ENCODE measurements around the gene TMEM132C. TPM values are rescaled to one million over a fixed set of nuclear protein-coding genes. Genes with fewer than 3 reads are reported as not detected.

Gene TMEM132C
- total and polyA plus RNA-seq, 2 experiments from 2014 or later, result not detected

DNA sequence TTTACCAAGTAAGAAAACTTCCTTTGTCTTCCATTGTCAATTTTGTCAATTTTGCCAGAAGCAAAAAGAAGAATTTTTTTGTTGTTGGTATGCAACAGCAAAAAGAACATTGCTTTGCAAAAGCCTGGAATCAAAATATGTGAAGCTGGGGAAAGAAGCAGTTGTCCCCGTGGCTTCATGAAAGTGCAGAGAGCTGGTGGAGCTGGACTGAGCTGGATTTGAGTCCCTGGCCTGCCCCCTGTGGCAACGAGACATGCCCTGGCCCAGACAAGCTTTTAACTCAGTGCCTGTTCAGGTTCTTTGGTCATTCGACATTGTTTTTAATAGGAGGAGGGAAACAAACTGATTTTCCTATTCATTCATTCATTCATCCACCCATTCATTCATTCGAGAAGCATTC lies 486.5 kb downstream of the TMEM132C start:
- no peak for ATAC-seq
- TF ChIP-seq CREB1 (CRISPR knock-in tag; IDR thresholded peaks at IDR 0.05; ENCODE audit: low read depth) (no peak), STAT1 (IDR thresholded peaks at IDR 0.05; ENCODE audit: unreplicated experiment) (no peak), POLR2AphosphoS5 (IDR thresholded peaks at IDR 0.05; ENCODE audit: low read depth) (no peak)
- TF ChIP-seq, protein P1, sequence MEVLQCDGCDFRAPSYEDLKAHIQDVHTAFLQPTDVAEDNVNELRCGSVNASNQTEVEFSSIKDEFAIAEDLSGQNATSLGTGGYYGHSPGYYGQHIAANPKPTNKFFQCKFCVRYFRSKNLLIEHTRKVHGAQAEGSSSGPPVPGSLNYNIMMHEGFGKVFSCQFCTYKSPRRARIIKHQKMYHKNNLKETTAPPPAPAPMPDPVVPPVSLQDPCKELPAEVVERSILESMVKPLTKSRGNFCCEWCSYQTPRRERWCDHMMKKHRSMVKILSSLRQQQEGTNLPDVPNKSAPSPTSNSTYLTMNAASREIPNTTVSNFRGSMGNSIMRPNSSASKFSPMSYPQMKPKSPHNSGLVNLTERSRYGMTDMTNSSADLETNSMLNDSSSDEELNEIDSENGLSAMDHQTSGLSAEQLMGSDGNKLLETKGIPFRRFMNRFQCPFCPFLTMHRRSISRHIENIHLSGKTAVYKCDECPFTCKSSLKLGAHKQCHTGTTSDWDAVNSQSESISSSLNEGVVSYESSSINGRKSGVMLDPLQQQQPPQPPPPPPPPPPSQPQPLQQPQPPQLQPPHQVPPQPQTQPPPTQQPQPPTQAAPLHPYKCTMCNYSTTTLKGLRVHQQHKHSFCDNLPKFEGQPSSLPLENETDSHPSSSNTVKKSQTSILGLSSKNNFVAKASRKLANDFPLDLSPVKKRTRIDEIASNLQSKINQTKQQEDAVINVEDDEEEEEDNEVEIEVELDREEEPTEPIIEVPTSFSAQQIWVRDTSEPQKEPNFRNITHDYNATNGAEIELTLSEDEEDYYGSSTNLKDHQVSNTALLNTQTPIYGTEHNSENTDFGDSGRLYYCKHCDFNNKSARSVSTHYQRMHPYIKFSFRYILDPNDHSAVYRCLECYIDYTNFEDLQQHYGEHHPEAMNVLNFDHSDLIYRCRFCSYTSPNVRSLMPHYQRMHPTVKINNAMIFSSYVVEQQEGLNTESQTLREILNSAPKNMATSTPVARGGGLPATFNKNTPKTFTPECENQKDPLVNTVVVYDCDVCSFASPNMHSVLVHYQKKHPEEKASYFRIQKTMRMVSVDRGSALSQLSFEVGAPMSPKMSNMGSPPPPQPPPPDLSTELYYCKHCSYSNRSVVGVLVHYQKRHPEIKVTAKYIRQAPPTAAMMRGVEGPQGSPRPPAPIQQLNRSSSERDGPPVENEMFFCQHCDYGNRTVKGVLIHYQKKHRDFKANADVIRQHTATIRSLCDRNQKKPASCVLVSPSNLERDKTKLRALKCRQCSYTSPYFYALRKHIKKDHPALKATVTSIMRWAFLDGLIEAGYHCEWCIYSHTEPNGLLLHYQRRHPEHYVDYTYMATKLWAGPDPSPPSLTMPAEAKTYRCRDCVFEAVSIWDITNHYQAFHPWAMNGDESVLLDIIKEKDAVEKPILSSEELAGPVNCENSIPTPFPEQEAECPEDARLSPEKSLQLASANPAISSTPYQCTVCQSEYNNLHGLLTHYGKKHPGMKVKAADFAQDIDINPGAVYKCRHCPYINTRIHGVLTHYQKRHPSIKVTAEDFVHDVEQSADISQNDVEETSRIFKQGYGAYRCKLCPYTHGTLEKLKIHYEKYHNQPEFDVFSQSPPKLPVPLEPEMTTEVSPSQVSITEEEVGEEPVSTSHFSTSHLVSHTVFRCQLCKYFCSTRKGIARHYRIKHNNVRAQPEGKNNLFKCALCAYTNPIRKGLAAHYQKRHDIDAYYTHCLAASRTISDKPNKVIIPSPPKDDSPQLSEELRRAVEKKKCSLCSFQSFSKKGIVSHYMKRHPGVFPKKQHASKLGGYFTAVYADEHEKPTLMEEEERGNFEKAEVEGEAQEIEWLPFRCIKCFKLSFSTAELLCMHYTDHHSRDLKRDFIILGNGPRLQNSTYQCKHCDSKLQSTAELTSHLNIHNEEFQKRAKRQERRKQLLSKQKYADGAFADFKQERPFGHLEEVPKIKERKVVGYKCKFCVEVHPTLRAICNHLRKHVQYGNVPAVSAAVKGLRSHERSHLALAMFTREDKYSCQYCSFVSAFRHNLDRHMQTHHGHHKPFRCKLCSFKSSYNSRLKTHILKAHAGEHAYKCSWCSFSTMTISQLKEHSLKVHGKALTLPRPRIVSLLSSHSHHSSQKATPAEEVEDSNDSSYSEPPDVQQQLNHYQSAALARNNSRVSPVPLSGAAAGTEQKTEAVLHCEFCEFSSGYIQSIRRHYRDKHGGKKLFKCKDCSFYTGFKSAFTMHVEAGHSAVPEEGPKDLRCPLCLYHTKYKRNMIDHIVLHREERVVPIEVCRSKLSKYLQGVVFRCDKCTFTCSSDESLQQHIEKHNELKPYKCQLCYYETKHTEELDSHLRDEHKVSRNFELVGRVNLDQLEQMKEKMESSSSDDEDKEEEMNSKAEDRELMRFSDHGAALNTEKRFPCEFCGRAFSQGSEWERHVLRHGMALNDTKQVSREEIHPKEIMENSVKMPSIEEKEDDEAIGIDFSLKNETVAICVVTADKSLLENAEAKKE (CRISPR knock-in tag; IDR thresholded peaks at IDR 0.05), result no peak
- Histone ChIP-seq H3K79me2 (replicated peaks; ENCODE audit: insufficient read depth) (no peaks in the 10 kb centered on the region), H3K4me2 (no peak overlapping the region), H3K4me3 (no peak overlapping the region), H3K9me2 (ENCODE audit: insufficient read depth) (no peaks in the 10 kb centered on the region), H4K20me1 (replicated peaks; ENCODE audit: insufficient read depth) (no peaks in the 10 kb centered on the region), H2AFZ (no peak overlapping the region), H3F3A (replicated peaks; ENCODE audit: low read depth) (no peaks in the 10 kb centered on the region), H3K27ac (ENCODE audit: low read depth) (no peak overlapping the region), H3K36me3 (ENCODE audit: insufficient read depth) (no peaks in the 10 kb centered on the region), H3K27me3 (ENCODE audit: insufficient read depth) (no peaks in the 10 kb centered on the region), H3K4me1 (ENCODE audit: insufficient read depth) (no peaks in the 10 kb centered on the region)
- Mint-ChIP-seq H3K4me1 (no peaks in the 10 kb centered on the region), H3K36me3 (ENCODE audit: low read depth) (peaks cover 31% of the 10 kb centered on the region; the same call in 2 of the 3 replicates), H3K27ac (no peak overlapping the region), H3K4me3 (no peak overlapping the region), H3K27me3 (ENCODE audit: insufficient read depth, low read depth, poor library complexity) (no peaks in the 10 kb centered on the region), H3K9me3 (peaks cover 94% of the 10 kb centered on the region)
- no peak for DNase-seq (ENCODE audit: low spot score)

DNA sequence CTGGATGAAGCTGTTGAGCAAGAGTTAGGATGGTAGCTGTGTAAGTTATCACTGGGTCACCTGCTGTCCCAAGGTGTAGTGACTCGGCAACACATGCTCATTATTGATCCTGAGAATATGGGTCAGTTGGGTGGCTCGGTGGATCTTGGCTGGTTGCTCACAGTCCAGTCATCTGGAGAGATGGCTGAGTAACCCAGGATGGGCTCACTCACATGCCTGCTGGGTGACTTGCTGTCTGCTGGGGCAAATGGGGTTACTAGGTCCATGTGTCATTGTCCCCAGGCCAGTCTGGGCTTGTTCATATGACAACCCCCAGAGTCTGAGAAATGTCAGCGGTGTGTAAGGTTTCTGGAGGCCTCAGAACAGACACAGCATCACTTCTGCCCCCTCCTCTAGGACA lies 487.3 kb downstream of the TMEM132C start:
- H3K9me2 ChIP-seq (ENCODE audit: insufficient read depth), result no peaks in the 10 kb centered on the region
- Mint-ChIP-seq H3K27ac (no peak overlapping the region), H3K4me1 (no peaks in the 10 kb centered on the region), H3K9me3 (peaks cover 91% of the 10 kb centered on the region), H3K27me3 (ENCODE audit: insufficient read depth, low read depth, poor library complexity) (no peaks in the 10 kb centered on the region), H3K36me3 (ENCODE audit: low read depth) (peaks cover 30% of the 10 kb centered on the region), H3K4me3 (no peak overlapping the region)
- H3K79me2 ChIP-seq (replicated peaks; ENCODE audit: insufficient read depth), result no peaks in the 10 kb centered on the region
- DNase-seq (ENCODE audit: low spot score) (no peak), ATAC-seq (no peak)
- H3K27me3 ChIP-seq (ENCODE audit: insufficient read depth), result no peaks in the 10 kb centered on the region
- no peak overlapping the region for H3K4me2 ChIP-seq
- no peaks in the 10 kb centered on the region for H3K36me3 ChIP-seq (ENCODE audit: insufficient read depth)
- H3K4me1 ChIP-seq (ENCODE audit: insufficient read depth), result no peaks in the 10 kb centered on the region
- no peak overlapping the region for H3K4me3 ChIP-seq
- H3F3A ChIP-seq (replicated peaks; ENCODE audit: low read depth), result no peaks in the 10 kb centered on the region
- no peaks in the 10 kb centered on the region for H4K20me1 ChIP-seq (replicated peaks; ENCODE audit: insufficient read depth)
- H2AFZ ChIP-seq, result no peak overlapping the region
- no peak overlapping the region for H3K27ac ChIP-seq (ENCODE audit: low read depth)
- TF ChIP-seq ZNF114 (CRISPR knock-in tag; IDR thresholded peaks at IDR 0.05) (no peak), ZNF331 (CRISPR knock-in tag; IDR thresholded peaks at IDR 0.05; ENCODE audit: low read depth) (no peak), POLR2AphosphoS5 (IDR thresholded peaks at IDR 0.05; ENCODE audit: low read depth) (no peak), EZH2phosphoT487 (IDR thresholded peaks at IDR 0.05; ENCODE audit: unreplicated experiment) (no peak), CREB1 (CRISPR knock-in tag; IDR thresholded peaks at IDR 0.05; ENCODE audit: low read depth) (no peak), EZH2 (IDR thresholded peaks at IDR 0.05; ENCODE audit: low read depth, unreplicated experiment) (no peak), STAT1 (IDR thresholded peaks at IDR 0.05; ENCODE audit: unreplicated experiment) (no peak), JUNB (IDR thresholded peaks at IDR 0.05; ENCODE audit: unreplicated experiment) (no peak)
- TF ChIP-seq, protein P2, sequence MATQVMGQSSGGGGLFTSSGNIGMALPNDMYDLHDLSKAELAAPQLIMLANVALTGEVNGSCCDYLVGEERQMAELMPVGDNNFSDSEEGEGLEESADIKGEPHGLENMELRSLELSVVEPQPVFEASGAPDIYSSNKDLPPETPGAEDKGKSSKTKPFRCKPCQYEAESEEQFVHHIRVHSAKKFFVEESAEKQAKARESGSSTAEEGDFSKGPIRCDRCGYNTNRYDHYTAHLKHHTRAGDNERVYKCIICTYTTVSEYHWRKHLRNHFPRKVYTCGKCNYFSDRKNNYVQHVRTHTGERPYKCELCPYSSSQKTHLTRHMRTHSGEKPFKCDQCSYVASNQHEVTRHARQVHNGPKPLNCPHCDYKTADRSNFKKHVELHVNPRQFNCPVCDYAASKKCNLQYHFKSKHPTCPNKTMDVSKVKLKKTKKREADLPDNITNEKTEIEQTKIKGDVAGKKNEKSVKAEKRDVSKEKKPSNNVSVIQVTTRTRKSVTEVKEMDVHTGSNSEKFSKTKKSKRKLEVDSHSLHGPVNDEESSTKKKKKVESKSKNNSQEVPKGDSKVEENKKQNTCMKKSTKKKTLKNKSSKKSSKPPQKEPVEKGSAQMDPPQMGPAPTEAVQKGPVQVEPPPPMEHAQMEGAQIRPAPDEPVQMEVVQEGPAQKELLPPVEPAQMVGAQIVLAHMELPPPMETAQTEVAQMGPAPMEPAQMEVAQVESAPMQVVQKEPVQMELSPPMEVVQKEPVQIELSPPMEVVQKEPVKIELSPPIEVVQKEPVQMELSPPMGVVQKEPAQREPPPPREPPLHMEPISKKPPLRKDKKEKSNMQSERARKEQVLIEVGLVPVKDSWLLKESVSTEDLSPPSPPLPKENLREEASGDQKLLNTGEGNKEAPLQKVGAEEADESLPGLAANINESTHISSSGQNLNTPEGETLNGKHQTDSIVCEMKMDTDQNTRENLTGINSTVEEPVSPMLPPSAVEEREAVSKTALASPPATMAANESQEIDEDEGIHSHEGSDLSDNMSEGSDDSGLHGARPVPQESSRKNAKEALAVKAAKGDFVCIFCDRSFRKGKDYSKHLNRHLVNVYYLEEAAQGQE (IDR thresholded peaks at IDR 0.05; ENCODE audit: unreplicated experiment), result no peak

Data from GM23338 (cell line).